ENCODE data around the gene PISD. TPM values are rescaled to one million over a fixed set of nuclear protein-coding genes. Genes with fewer than 3 reads are reported as not detected.

Gene PISD
- total and polyA plus RNA-seq, 2 of the 8 experiments (the other 6 are each of a cell fraction or from before 2014, with no cell fraction given): 47.8 to 48.2 TPM

DNA sequence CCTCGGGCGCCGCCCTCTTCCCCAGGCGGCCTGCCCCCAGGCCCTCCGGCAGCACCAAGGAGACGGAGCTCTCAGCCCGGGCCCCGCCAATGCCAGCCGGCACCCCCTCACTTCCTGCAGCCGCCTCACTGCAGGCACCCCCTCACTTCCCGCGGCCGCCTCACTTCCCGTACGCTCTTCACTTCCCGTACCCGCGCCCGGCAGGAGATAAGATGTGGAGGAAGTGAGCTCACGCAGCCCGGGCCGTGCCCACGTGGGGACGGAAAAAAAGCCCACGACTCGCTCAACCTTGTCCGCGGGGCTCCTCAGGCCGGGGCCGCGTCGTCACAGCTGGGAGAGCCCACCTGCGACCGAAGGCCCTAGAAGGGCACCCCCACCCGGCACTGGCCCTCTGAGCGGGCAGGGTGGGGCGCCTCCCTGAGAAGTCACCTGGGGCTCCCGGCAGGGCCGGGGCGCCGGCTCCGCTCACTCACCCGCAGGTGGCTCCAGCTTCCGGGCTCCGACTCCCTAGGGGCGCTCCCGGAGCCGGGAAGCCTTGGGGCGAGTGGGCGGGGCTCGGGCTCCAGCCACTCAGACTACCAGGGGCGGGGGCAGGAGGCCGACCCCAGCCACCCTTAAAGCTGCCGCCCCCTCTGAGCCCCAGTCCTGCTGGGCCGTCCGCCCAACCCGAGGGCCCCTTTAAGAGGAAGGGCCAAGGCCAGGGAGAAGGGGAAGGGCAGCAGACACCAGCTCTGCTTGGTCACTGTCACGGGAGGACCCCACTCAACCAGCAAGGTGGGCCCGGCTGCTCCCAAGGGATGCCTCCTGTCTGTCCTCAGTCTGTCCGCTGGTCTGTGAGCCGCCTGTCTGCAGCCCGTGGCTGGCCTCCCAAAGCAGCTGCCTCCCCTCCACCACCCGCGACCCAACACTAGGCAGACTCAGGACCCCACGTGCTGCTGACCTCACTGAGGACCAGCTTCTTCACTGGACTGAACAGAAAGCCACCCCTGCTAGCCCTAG, 31.4 kb downstream of the PISD start (continued):
- no peak for TF ChIP-seq JUND (IDR thresholded peaks at IDR 0.05; ENCODE audit: low read length)
- TF ChIP-seq SIN3A (conservative IDR thresholded peaks at IDR 0.05 in 1 of 2, IDR thresholded peaks at IDR 0.05 in 1 of 2; ENCODE audit: low read depth in 1 of 2, low read length in 2 of 2): 0 out of 4 replicates have a peak, but pooled peaks of 1 of the 2 experiments have one; percentile 23
- TF ChIP-seq RAD21 (IDR thresholded peaks at IDR 0.05 in 1 of 2, conservative IDR thresholded peaks at IDR 0.05 in 1 of 2; ENCODE audit: low read depth in 2 of 2, low read length in 2 of 2): no peak
- TF ChIP-seq POU5F1 (IDR thresholded peaks at IDR 0.05; ENCODE audit: low read depth, low read length): no peak
- TF ChIP-seq, protein P1, sequence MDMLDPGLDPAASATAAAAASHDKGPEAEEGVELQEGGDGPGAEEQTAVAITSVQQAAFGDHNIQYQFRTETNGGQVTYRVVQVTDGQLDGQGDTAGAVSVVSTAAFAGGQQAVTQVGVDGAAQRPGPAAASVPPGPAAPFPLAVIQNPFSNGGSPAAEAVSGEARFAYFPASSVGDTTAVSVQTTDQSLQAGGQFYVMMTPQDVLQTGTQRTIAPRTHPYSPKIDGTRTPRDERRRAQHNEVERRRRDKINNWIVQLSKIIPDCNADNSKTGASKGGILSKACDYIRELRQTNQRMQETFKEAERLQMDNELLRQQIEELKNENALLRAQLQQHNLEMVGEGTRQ (IDR thresholded peaks at IDR 0.05; ENCODE audit: low read length): no peak
- no peak for TF ChIP-seq RNF2 (IDR thresholded peaks at IDR 0.05; ENCODE audit: borderline replicate concordance, low read depth, low read length, missing control alignments, poor library complexity, severe bottlenecking)
- no peak for TF ChIP-seq SP4 (IDR thresholded peaks at IDR 0.05; ENCODE audit: low read length)

All from H1 (cell line).